Subcutaneous abdominal adipose tissue (tissue), 5 donors: ENCODE results near the gene ANKDD1B.
A peak's percentile ranks its signal among the peaks of the same experiment; 100 is the strongest.
"Not testable (repeated sequence)": the region's sequence is repeated elsewhere in the genome, so short reads cannot be mapped to it uniquely, and the experiment has no call there.

ENCODE experiments used
- H3K27ac ChIP-seq: one replicate; pipeline ENCODE4 v1.7.0; 2013; ENCODE audit warnings: low read depth, mild to moderate bottlenecking, inconsistent platforms, low read length, moderate library complexity
- H3K27me3 ChIP-seq, 5 donors: one replicate each; pipeline ENCODE4 v1.7.0; 2013; ENCODE audit warnings: low read length in 5 of 5, inconsistent platforms in 1 of 5; ENCODE audit not compliant: control insufficient read depth in 5 of 5, insufficient read depth in 4 of 5
- H3K36me3 ChIP-seq, 5 donors: one replicate each; pipeline ENCODE4 v1.7.0; 2013; ENCODE audit warnings: low read length in 5 of 5; ENCODE audit not compliant: control insufficient read depth in 5 of 5, insufficient read depth in 5 of 5
- H3K4me1 ChIP-seq, 5 donors: one replicate each; pipeline ENCODE4 v1.7.0; 2013; ENCODE audit warnings: low read length in 5 of 5, mild to moderate bottlenecking in 3 of 5, moderate library complexity in 1 of 5; ENCODE audit not compliant: control insufficient read depth in 5 of 5, insufficient read depth in 5 of 5
- H3K4me3 ChIP-seq, 5 donors: one replicate each; pipeline ENCODE4 v1.7.0; 2013; ENCODE audit warnings: low read length in 5 of 5, low read depth in 1 of 5
- H3K9ac ChIP-seq, 5 donors: one replicate each; pipeline ENCODE4 v1.7.0; 2013; ENCODE audit warnings: low read length in 5 of 5, mild to moderate bottlenecking in 4 of 5, moderate library complexity in 3 of 5
- H3K9me3 ChIP-seq, 5 donors: one replicate each; pipeline ENCODE4 v1.7.0; 2013; ENCODE audit warnings: low read length in 5 of 5; ENCODE audit not compliant: control insufficient read depth in 5 of 5
- donor health status: healthy.
- donor health status: healthy.
- donor health status: healthy.
- donor health status: healthy.
- donor health status: healthy.

The ANKDD1B gene

DNA sequence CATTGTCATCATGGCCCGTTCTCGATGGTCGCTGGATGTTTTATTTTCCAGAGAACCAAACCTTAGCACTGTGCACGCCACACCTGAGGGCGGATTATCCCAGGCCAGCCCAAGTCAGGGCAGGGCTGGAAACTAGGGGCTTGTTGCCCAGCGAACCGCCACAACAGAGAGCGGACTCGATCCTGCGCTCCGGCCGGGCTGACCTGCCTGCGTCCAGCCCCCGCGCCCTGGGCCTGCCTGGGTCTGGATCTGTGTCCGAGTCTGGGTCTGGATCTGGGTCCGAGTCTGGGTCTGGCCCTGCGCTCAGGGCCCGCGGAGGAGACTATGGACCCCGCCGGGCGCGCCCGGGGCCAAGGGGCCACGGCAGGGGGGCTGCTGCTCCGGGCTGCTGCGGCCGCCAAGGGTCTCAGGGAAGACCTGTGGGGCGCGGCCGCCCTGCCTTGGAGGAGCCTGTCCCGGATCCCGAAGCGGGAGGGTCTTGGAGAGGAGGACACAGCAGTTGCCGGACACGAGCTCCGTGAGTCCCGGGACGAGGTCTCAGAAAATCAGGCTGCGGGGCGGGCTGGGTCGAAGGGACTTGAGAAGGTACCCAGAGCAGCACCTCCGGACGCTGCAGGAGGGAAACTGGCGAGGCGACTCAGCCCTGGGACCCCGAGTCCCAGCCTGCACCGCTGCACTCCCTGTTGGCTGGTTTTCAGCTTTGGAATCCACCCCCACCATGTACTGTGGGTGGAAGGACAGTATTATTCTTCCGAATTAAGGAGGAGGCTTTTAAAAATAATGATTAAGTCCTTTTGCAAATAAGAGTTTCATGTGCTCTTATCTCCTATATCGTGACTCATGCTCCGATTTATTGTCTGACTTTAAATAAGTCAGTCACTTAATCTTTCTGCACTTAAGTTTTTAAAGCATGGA lies at the start of gene ANKDD1B:
ANKDD1B (plus strand) TSS at position 143 of the 915 bp plus-strand sequence; CDS start at position 325, 182 bp downstream.
- Histone ChIP-seq H3K36me3 (no peaks in the 10 kb centered on the region), H3K27me3 (no peaks in the 10 kb centered on the region), H3K9me3 (no peaks in the 10 kb centered on the region), H3K4me1 (peaks cover 0 to 17% (median 14%) of the 10 kb centered on the region in 5 donors), H3K27ac (no peak within 1 kb of the TSS), H3K4me3 (peak within 1 kb of the TSS; percentile 52 to 75 (median 66)), H3K9ac (peak within 1 kb of the TSS in 4 of 5 donors; percentile 57 to 73 (median 62))

DNA sequence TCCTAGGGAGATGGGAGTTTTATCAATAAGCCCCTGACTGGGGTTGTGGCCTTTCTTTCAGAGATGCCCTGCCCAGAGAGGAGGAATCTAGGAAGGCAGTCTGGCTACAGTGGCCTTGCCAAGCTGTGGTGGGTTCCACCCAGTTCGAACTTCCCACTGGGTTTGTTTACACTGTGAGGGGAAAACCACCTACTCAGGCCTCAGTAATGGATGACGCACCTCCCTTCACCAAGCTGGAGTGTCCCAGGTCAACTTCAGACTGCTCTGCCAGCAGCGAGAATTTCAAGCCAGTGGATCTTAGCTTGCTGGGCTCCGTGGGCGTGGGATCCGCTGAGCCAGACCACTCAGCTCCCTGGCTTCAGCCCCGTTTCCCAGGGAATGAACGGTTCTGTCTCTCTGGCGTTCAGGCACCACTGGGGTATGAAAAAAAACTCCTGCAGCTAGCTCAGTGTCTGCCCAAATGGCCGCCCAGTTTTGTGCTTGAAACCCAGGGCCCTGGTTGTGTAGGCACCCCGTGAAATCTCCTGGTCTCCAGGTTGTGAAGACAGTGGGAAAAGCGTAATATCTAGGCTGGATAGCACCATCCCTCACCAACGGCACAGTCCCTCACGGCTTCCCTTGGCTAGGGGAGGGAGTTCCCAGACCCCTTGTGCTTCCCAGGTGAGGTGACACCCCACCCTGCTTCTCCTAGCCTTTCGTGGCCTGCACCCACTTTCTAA lies 45.1 kb upstream of the ANKDD1B start:
- peaks cover 5 to 10% (median 8%) of the 10 kb centered on the region in 5 donors for H3K36me3 ChIP-seq
- not testable (repeated sequence) for H3K27me3 ChIP-seq, H3K9ac ChIP-seq, H3K9me3 ChIP-seq, H3K4me3 ChIP-seq
- H3K4me1 ChIP-seq: peaks cover 2 to 22% (median 15%) of the 10 kb centered on the region in 5 donors
- peak overlapping the region; percentile 77 for H3K27ac ChIP-seq

DNA sequence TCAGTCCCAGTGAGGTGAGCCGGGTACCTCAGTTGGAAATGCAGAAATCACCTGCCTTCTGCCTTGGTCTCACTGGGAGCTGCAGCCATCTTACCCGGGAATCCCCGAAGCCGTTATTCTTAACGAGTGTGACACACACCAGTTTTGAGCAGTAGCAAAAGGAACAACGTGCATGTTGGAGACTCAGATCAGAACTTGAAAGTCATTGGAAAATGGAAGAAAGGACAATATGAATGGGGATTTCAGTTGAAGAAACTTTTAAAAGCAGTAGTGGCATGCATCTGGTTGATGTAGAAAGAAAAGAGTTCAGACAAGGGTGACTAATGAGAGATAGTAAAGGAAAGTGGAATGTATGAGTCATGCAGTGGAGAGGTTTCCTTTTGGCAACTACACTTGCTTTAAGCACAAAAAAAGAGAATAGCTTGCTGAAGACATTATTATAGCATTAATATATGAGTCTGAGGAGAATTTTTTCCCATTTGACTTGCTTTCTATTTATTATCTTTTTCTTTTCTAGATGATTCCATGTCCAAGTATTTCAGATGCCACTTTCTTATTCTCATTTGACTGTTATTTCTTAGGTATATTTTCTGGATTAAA lies 44.4 kb upstream of the ANKDD1B start:
- Histone ChIP-seq H3K36me3 (peaks cover 5 to 10% (median 8%) of the 10 kb centered on the region in 5 donors), H3K4me3 (no peak overlapping the region), H3K27me3 (no peaks in the 10 kb centered on the region), H3K9ac (no peak overlapping the region), H3K9me3 (peaks cover 0 to 6% (median 0%) of the 10 kb centered on the region in 5 donors), H3K27ac (peak overlapping the region; percentile 77), H3K4me1 (peaks cover 2 to 22% (median 15%) of the 10 kb centered on the region in 5 donors)

DNA sequence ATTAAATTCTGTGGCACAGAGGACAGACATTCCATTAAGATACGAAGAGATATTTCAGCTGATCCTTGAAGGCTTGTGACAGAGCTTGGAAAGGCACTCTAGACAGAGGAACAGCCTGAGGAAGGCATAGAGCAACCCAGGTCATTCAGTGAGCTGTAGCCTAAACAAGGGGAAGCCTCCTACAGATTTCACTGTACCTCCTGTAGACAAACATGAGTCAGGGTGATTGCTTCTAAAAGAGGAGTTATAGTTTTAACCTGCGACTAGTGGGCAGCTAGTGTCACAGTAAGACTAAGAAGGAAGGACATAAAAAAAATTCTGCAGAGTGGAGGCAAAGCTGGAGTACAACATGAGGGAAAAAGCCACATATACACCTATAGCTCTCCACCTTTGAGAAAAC lies 43.5 kb upstream of the ANKDD1B start:
- peaks cover 2 to 22% (median 15%) of the 10 kb centered on the region in 5 donors for H3K4me1 ChIP-seq
- H3K9ac ChIP-seq: no peak overlapping the region
- H3K9me3 ChIP-seq: peaks cover 0 to 6% (median 0%) of the 10 kb centered on the region in 5 donors
- peaks cover 5 to 10% (median 8%) of the 10 kb centered on the region in 5 donors for H3K36me3 ChIP-seq
- peak overlapping the region; percentile 74 for H3K27ac ChIP-seq
- H3K4me3 ChIP-seq: no peak overlapping the region
- H3K27me3 ChIP-seq: no peaks in the 10 kb centered on the region

DNA sequence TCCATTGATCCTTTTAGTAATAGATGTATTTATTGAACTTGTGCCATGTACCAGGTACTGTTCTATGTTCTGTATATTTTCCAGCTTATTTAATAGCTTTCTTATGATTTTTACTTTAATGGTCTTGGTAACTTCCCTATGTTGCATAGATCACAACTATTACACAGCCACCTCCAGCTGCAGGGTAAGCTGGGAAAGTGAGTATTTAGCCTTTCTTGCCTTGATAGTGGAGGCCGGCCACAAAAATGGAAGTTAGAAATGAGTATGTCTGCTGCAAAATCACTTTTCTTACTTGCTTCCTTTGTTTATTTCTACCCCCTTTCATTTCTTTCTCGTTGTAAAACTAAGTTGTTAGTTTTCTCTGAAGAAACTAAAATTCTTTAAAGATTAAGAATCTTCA lies 43.1 kb upstream of the ANKDD1B start:
- H3K4me1 ChIP-seq: peaks cover 2 to 22% (median 15%) of the 10 kb centered on the region in 5 donors
- H3K27ac ChIP-seq: no peak overlapping the region
- no peak overlapping the region for H3K4me3 ChIP-seq

DNA sequence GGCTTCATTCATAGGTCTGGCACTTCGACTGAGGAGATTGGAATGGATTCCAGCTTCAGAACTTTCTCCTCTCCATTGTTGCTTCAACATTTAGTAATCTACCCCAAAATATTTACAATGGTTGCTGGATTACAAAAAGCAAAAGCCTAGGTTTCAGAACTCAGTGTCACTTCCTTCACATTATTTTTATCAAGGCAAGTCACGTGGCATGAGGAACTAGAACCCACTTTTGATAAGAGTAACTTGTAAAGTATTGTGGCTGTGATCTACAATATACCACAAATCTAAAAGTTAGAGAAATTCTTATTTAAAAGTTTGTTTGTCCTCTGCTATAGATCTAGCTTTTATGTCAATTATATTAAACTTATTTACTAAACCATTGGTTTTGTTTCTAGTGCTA lies 39.7 kb upstream of the ANKDD1B start:
- Histone ChIP-seq H3K9ac (no peak overlapping the region), H3K36me3 (peaks cover 5 to 13% (median 8%) of the 10 kb centered on the region in 5 donors), H3K9me3 (no peaks in the 10 kb centered on the region), H3K4me3 (no peak overlapping the region), H3K27me3 (no peaks in the 10 kb centered on the region), H3K4me1 (peaks cover 4 to 27% (median 19%) of the 10 kb centered on the region in 5 donors), H3K27ac (no peak overlapping the region)

More for the DNA sequence above, 43.1 kb upstream of the ANKDD1B start:
- Histone ChIP-seq H3K36me3 (peaks cover 5 to 10% (median 8%) of the 10 kb centered on the region in 5 donors), H3K9ac (no peak overlapping the region), H3K9me3 (peaks cover 0 to 3% (median 0%) of the 10 kb centered on the region in 5 donors), H3K27me3 (no peaks in the 10 kb centered on the region)

DNA sequence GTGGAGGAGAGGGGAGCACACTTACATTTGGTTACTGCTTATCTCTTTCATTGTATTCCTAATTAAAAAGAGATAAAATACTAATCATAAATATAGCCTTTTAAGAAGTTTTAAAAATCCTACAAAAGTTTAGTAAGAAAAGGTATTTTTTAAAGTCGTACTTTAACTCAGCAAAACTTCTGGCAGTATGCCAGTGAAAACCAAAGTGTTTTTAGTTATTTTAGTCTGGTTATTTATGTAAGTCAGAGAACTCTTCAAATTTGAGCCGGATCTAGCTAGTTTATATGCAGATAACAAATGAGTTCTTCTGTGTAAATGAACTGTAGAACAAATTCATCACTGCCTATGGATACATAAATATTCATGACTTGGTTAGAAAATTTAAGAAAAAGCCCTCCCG lies 36.5 kb upstream of the ANKDD1B start:
- Histone ChIP-seq H3K4me1 (peaks cover 2 to 11% (median 8%) of the 10 kb centered on the region in 5 donors), H3K27ac (peak overlapping the region; percentile 39), H3K4me3 (no peak overlapping the region)

DNA sequence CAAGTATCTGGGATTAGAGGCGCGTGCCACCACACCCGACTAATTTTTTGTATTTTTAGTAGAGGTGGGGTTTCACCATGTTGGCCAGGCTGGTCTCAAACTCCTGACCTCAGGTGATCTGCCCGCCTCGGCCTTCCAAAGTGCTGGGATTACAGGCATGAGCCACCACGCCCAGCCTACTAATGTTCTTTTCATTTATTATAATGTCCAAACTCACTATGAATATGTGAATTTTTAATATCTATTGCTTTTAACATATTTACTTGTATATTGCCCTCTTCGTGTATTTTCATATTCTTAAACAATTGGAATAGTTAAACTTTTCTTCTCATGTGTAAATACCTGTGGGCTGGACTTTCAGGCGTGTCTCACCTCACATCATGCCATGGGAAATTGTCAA lies 33.0 kb upstream of the ANKDD1B start:
- not testable (repeated sequence) for H3K4me3 ChIP-seq, H3K9ac ChIP-seq, H3K27ac ChIP-seq, H3K9me3 ChIP-seq, H3K27me3 ChIP-seq
- peaks cover 7 to 30% (median 27%) of the 10 kb centered on the region in 5 donors for H3K36me3 ChIP-seq
- H3K4me1 ChIP-seq: peaks cover 2 to 12% (median 8%) of the 10 kb centered on the region in 5 donors

More for the DNA sequence above, 36.5 kb upstream of the ANKDD1B start:
- Histone ChIP-seq H3K9me3 (no peaks in the 10 kb centered on the region), H3K36me3 (peaks cover 3 to 23% (median 15%) of the 10 kb centered on the region in 5 donors), H3K9ac (no peak overlapping the region), H3K27me3 (no peaks in the 10 kb centered on the region)

DNA sequence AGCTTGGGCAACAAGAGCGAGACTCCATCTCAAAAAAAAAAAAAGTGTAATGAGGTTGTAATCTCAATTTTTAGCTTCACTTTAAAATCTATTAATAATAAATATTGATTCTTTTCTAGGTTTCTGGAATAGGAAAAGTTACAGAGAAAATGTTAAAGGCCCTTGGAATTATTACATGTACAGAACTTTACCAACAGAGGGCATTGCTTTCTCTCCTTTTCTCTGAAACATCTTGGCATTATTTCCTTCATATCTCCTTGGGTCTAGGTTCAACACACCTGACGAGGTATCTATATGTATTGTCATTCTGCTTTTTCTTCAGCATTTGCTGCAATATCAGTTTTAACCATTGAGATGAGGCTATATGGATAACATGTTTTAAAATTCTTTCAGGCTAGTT lies 26.6 kb upstream of the ANKDD1B start:
- Histone ChIP-seq H3K4me3 (no peak overlapping the region), H3K36me3 (peaks cover 8 to 27% (median 26%) of the 10 kb centered on the region in 5 donors), H3K4me1 (peaks cover 0 to 4% (median 0%) of the 10 kb centered on the region in 5 donors), H3K9me3 (no peaks in the 10 kb centered on the region), H3K27me3 (no peaks in the 10 kb centered on the region), H3K9ac (no peak overlapping the region), H3K27ac (no peak overlapping the region)
